Immature natural killer cell (primary cell): ENCODE data around the gene SYT2. TPM values are rescaled to one million over a fixed set of nuclear protein-coding genes. Genes with fewer than 3 reads are reported as not detected.
"Not testable (repeated sequence)": the region's sequence is repeated elsewhere in the genome, so short reads cannot be mapped to it uniquely, and the experiment has no call there.

Experiments used
- DNase-seq, 3 donors: peaks; one replicate each; pipeline ENCODE4 v3.0.0; 2022; ENCODE audit warnings: mixed read lengths in 1 of 3
- H3K27ac Mint-ChIP-seq, 6 donors: one replicate each; pipeline ENCODE4 v1.8.0; 2020; ENCODE audit warnings: mixed read lengths in 6 of 6, mild to moderate bottlenecking in 5 of 6, inconsistent platforms in 4 of 6, moderate library complexity in 3 of 6
- H3K27me3 Mint-ChIP-seq, 3 donors: one replicate each; pipeline ENCODE4 v1.8.0; 2020 to 2021; ENCODE audit warnings: low read depth in 3 of 3, mild to moderate bottlenecking in 3 of 3, mixed read lengths in 3 of 3, moderate library complexity in 3 of 3, inconsistent platforms in 1 of 3
- H3K36me3 Mint-ChIP-seq, 3 donors: one replicate each; pipeline ENCODE4 v1.8.0; 2020; ENCODE audit warnings: mixed read lengths in 3 of 3, inconsistent platforms in 2 of 3, mild to moderate bottlenecking in 2 of 3
- H3K4me1 Mint-ChIP-seq, 2 donors: one replicate each; pipeline ENCODE4 v1.8.0; 2020; ENCODE audit warnings: inconsistent platforms in 2 of 2, mild to moderate bottlenecking in 2 of 2, mixed read lengths in 2 of 2, moderate library complexity in 1 of 2
- H3K4me3 Mint-ChIP-seq, 5 donors: one replicate each; pipeline ENCODE4 v1.8.0; 2020; ENCODE audit warnings: mild to moderate bottlenecking in 5 of 5, mixed read lengths in 5 of 5, inconsistent platforms in 3 of 5, moderate library complexity in 3 of 5
- H3K9me3 Mint-ChIP-seq, 6 donors: one replicate each; pipeline ENCODE4 v1.8.0; 2020; ENCODE audit warnings: mild to moderate bottlenecking in 6 of 6, mixed read lengths in 6 of 6, inconsistent platforms in 4 of 6, moderate library complexity in 3 of 6
- polyA plus RNA-seq, 3 donors: library from polyadenylated mRNA; unstranded; fragments of 300-500 nt; fragmentation: Illumina TruSeq; gene quantifications; one replicate each; pipeline ENCODE4 v1.2.3, GENCODE V29; 2021

Gene SYT2
- polyA plus RNA-seq, 3 donors from 2014 or later, result 0.09 TPM; not detected in 2

- peaks cover 11 to 17% (median 13%) of the 10 kb centered on the region in 3 donors for H3K27me3 Mint-ChIP-seq
- H3K36me3 Mint-ChIP-seq, result no peaks in the 10 kb centered on the region
- DNase-seq, result no peak
- H3K9me3 Mint-ChIP-seq, result no peaks in the 10 kb centered on the region
- no peaks in the 10 kb centered on the region for H3K4me1 Mint-ChIP-seq
- H3K27ac Mint-ChIP-seq, result no peak overlapping the region
- no peak overlapping the region for H3K4me3 Mint-ChIP-seq
Observed at GRCh38 chr1:202716654-202717053, 6.4 kb upstream of the SYT2 start.

- H3K27me3 Mint-ChIP-seq, result peaks cover 16 to 20% (median 16%) of the 10 kb centered on the region in 3 donors
- DNase-seq, H3K4me1 Mint-ChIP-seq, H3K9me3 Mint-ChIP-seq, H3K36me3 Mint-ChIP-seq, H3K27ac Mint-ChIP-seq, H3K4me3 Mint-ChIP-seq: not testable (repeated sequence)
Observed at GRCh38 chr1:202714202-202714601, 3.9 kb upstream of the SYT2 start.

- Mint-ChIP-seq H3K4me3 (no peak overlapping the region), H3K9me3 (no peaks in the 10 kb centered on the region), H3K27ac (no peak overlapping the region), H3K4me1 (no peaks in the 10 kb centered on the region), H3K36me3 (peaks cover 0 to 4% (median 0%) of the 10 kb centered on the region in 3 donors), H3K27me3 (peaks cover 16 to 23% (median 19%) of the 10 kb centered on the region in 3 donors)
- DNase-seq, result no peak
Observed at GRCh38 chr1:202713110-202713509, 2.9 kb upstream of the SYT2 start.

DNA sequence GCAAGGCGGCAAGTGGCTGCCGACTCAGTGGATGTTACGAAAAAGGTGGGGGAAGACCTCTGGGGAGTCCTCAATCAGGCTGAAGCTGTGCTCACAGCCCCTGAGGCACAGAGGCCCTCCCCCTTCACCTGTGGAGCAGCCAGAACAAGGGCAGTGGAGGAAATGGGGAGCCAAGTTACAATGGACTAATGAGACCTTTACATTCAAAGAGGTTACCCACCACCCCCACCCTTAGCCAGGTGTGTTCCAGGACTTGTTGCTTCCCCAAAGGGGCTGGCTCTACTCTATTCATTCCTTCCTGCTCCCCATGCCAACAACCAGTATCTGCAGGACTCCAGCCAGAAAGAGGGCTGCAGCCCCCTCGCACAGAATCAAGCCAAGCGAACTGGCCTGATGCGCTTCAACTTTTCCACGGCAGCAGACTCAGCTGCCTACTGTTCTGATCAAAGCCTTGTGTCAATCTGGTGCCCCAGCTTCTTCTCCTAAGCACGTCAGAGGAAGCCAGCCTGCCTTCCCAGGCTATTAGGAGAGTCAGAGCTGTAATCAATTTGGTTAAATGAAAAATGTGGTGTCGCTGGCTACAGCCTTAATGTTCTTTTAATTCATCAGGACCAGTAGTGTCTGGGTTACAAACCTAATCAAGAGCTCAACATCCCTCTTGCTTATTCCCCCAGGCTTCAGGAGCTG is 1.8 kb upstream of the SYT2 start:
- H3K27me3 Mint-ChIP-seq, result peaks cover 17 to 24% (median 19%) of the 10 kb centered on the region in 3 donors
- no peak for DNase-seq
- no peak overlapping the region for H3K27ac Mint-ChIP-seq
- H3K4me1 Mint-ChIP-seq, result no peaks in the 10 kb centered on the region
- H3K36me3 Mint-ChIP-seq, result peaks cover 0 to 4% (median 0%) of the 10 kb centered on the region in 3 donors
- H3K4me3 Mint-ChIP-seq, result no peak overlapping the region
- H3K9me3 Mint-ChIP-seq, result peaks cover 0 to 2% (median 0%) of the 10 kb centered on the region in 6 donors

DNA sequence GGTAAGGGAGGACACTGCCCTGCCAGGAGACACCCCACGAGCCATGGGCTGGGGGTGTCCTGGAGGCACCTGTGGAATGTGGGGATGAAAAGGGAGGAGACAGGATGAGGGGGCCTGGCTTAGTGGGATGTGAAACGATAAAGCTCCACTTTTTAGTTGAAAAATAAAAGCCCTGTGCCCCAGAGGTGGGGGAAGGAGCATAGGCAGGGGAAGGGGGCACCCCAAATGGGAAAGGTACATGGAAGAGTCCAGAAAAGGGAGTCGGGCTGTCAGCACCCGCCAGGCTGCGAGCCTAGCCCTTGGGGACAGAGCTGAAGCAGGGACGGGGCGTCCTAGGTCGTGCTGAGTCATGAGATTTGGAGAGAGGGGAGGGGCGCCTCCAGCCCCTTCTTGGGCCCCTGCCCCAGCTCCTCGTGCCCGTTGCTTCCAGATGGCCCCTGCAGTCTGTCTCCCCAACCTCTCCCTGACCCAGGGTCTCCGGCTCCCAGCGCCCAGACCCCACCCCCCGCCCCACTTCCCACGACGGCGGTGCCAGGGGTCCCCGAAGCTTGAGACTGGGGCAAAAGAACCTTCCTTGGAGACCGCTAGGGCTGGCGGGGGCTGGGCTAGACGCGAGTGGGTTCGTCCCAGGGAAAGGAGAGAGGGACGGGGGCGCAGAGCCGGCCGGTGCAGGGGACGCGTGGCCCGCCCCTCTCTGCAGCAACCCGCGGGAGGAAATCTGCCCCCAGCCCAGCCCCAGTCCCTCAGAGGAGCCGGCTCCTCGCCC is 795 bp downstream of the SYT2 start:
- no peaks in the 10 kb centered on the region for H3K4me1 Mint-ChIP-seq
- H3K9me3 Mint-ChIP-seq, result peaks cover 0 to 2% (median 0%) of the 10 kb centered on the region in 6 donors
- no peak overlapping the region for H3K27ac Mint-ChIP-seq
- no peak for DNase-seq
- H3K36me3 Mint-ChIP-seq, result peaks cover 0 to 4% (median 0%) of the 10 kb centered on the region in 3 donors
- H3K4me3 Mint-ChIP-seq, result no peak overlapping the region
- peaks cover 16 to 26% (median 17%) of the 10 kb centered on the region in 3 donors for H3K27me3 Mint-ChIP-seq

DNA sequence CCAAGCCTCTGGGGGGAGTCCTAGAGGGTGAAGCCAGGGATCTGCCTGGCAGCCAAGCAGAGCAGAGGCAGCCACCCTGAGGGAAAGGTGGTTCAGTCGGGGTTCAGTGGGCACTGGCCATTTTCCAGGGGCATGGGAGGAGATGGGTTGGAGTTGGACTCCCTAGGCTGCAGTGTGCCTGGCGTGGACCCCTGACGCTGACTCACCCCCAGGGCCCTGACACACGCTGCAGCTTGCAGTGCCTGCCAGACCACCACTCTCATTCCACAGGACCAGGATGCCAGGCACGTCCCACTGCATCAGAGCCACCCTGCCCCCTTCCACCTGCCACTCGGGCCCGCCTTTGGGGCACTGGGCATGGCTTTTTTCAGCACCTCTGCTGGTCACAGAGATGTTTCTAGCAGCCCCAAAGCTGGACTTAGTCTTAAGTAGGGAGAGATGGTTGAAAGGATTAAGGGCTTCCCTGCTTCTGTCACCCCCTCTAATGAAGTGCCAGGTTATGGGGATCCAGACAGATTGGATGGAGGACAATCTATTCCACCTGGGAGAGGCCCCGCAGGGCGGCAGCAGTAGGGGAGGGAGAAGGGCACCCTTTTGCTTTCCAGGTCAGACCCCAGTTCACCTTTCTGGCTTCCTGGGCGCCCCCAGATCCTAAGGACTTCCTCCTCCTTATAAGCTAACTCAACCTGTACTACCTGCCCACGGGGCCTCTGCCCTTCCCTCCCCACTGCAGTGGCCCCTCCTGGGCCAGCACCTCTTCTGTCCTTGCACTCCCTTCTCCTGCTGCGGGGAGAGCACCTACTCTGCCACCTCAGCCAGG is 1.6 kb downstream of the SYT2 start:
- H3K9me3 Mint-ChIP-seq, result peaks cover 0 to 2% (median 0%) of the 10 kb centered on the region in 6 donors
- peaks cover 0 to 4% (median 0%) of the 10 kb centered on the region in 3 donors for H3K36me3 Mint-ChIP-seq
- no peak for DNase-seq
- H3K4me3 Mint-ChIP-seq, result no peak overlapping the region
- H3K4me1 Mint-ChIP-seq, result no peaks in the 10 kb centered on the region
- no peak overlapping the region for H3K27ac Mint-ChIP-seq
- peaks cover 15 to 29% (median 16%) of the 10 kb centered on the region in 3 donors for H3K27me3 Mint-ChIP-seq

DNA sequence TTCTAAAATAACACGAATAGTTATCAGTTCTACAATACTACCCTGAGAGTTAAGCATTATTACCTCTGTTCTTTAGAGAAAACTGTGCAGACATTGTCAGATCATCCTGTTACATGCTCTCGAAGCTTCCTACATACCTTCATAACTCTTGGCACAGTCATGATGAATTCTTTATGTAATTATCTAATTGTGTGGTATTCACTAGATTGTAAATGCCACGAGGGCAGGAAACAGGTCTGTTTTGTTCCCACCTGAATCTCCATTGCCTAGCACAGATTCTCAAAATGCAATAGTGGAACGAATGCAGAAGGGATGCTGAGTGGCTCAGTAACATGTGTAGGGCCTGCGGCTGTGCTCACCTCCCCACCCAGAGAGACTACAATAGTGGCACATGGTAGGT is 3.4 kb downstream of the SYT2 start:
- no peak overlapping the region for H3K27ac Mint-ChIP-seq
- H3K4me3 Mint-ChIP-seq, result no peak overlapping the region
- DNase-seq, result no peak
- H3K9me3 Mint-ChIP-seq, result peaks cover 0 to 2% (median 0%) of the 10 kb centered on the region in 6 donors
- peaks cover 8 to 20% (median 14%) of the 10 kb centered on the region in 3 donors for H3K27me3 Mint-ChIP-seq
- H3K36me3 Mint-ChIP-seq, result peaks cover 0 to 4% (median 0%) of the 10 kb centered on the region in 3 donors
- H3K4me1 Mint-ChIP-seq, result no peaks in the 10 kb centered on the region

- Mint-ChIP-seq H3K27me3 (peaks cover 3 to 15% (median 9%) of the 10 kb centered on the region in 3 donors), H3K27ac (no peak overlapping the region), H3K4me3 (no peak overlapping the region), H3K4me1 (no peaks in the 10 kb centered on the region), H3K9me3 (peaks cover 0 to 2% (median 0%) of the 10 kb centered on the region in 6 donors), H3K36me3 (no peaks in the 10 kb centered on the region)
- DNase-seq, result no peak
Observed at GRCh38 chr1:202704601-202705000, 5.7 kb downstream of the SYT2 start.

GRCh38 chr1:202703191-202703590 is 7.1 kb downstream of the SYT2 start:
- H3K27me3 Mint-ChIP-seq, result peaks cover 0 to 11% (median 9%) of the 10 kb centered on the region in 3 donors

GRCh38 chr1:202702088-202702487 is 8.2 kb downstream of the SYT2 start:
- Mint-ChIP-seq H3K36me3 (no peaks in the 10 kb centered on the region), H3K4me1 (peaks cover 6 to 7% of the 10 kb centered on the region in 2 donors), H3K27me3 (peaks cover 0 to 11% (median 8%) of the 10 kb centered on the region in 3 donors), H3K27ac (no peak overlapping the region), H3K4me3 (no peak overlapping the region), H3K9me3 (no peaks in the 10 kb centered on the region)
- no peak for DNase-seq

More at GRCh38 chr1:202703191-202703590, 7.1 kb downstream of the SYT2 start:
- H3K4me3 Mint-ChIP-seq, result no peak overlapping the region
- no peak for DNase-seq
- H3K27ac Mint-ChIP-seq, result no peak overlapping the region
- H3K36me3 Mint-ChIP-seq, result no peaks in the 10 kb centered on the region
- H3K4me1 Mint-ChIP-seq, result peaks cover 4 to 5% of the 10 kb centered on the region in 2 donors
- H3K9me3 Mint-ChIP-seq, result peaks cover 0 to 2% (median 0%) of the 10 kb centered on the region in 6 donors

- Mint-ChIP-seq H3K27ac (no peak overlapping the region), H3K36me3 (no peaks in the 10 kb centered on the region), H3K9me3 (no peaks in the 10 kb centered on the region), H3K27me3 (peaks cover 0 to 6% (median 6%) of the 10 kb centered on the region in 3 donors), H3K4me1 (peaks cover 6 to 7% of the 10 kb centered on the region in 2 donors), H3K4me3 (no peak overlapping the region)
- DNase-seq, result no peak
Observed at GRCh38 chr1:202701200-202701599, 9.1 kb downstream of the SYT2 start.

DNA sequence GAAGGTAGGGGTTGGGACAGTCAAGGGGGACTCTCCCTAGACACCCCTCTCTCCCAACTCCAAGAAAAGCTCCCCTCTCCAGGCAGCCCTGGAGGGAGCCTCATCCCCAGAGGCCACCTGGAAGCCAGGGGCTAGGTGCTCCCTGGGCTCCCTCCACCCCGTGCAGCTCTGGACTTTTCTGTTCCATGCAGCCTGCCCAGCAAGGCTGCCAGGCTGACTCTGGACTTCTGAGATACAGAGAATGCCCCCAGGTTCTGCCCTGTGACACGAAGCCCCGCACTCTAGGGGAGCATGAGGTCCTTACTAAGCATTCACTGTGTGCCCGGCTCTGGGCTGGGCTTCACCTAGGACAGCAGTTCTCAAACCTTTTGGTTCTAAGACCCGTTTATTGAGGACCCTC is 10.2 kb downstream of the SYT2 start:
- Mint-ChIP-seq H3K4me3 (no peak overlapping the region), H3K27me3 (peaks cover 4 to 9% (median 8%) of the 10 kb centered on the region in 3 donors), H3K9me3 (no peaks in the 10 kb centered on the region), H3K36me3 (no peaks in the 10 kb centered on the region), H3K4me1 (peaks cover 6 to 7% of the 10 kb centered on the region in 2 donors), H3K27ac (no peak overlapping the region)
- no peak for DNase-seq

DNA sequence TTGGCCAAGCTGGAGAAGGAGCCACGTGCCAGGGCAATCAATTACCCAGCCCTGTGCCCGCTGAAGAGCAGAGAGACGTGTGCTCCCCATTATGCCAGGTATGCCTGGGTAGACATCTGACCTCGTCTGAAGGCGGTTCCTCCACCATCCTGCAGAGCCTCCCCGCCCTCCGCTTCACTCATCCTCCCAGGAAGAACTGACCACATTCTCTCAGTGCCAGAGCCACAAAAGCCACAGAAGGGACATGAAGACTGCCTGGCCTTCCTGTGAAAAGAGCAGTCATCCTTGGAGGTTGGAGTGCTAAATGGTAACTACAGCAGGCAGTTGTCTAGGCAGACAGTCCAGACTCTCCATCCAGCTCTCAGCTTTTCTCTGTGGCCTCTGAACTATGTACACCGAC is 12.0 kb downstream of the SYT2 start:
- no peak for DNase-seq
- peaks cover 6 to 7% of the 10 kb centered on the region in 2 donors for H3K4me1 Mint-ChIP-seq
- no peak overlapping the region for H3K27ac Mint-ChIP-seq
- H3K9me3 Mint-ChIP-seq, result peaks cover 0 to under 1% (median 0%) of the 10 kb centered on the region in 6 donors
- no peak overlapping the region for H3K4me3 Mint-ChIP-seq
- H3K36me3 Mint-ChIP-seq, result no peaks in the 10 kb centered on the region
- H3K27me3 Mint-ChIP-seq, result peaks cover 5 to 12% (median 8%) of the 10 kb centered on the region in 3 donors
